GM12872 (cell line): ENCODE results near the gene PRKAG2.

Experiments used
- TF ChIP-seq, protein P1 (sequence below): IDR thresholded peaks from 3 replicates; pipeline ENCODE4 v1.5.1; 2011; ENCODE audit warnings: low read depth, mild to moderate bottlenecking, low read length, moderate library complexity; ENCODE audit not compliant: insufficient read depth

Gene PRKAG2

DNA sequence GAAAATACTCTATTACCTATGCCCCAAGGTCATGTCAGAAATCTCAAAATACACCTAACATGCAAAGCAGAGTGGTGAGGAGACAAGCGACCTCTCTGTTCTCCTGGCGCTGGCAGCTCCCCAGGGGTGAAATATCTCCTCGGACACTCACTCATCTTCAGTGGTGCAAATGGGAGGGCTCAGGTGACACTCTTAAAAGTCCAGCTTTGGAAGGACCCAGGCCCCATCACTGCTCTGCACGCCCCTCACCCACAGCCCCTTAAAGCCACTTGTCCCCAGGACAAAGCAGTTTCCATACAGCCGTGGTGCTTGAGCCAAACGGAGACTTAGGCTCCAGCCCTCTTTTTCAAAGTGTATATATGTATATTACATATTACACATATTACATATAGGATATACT is 12.4 kb downstream of the PRKAG2 start:
- TF ChIP-seq, protein P1, sequence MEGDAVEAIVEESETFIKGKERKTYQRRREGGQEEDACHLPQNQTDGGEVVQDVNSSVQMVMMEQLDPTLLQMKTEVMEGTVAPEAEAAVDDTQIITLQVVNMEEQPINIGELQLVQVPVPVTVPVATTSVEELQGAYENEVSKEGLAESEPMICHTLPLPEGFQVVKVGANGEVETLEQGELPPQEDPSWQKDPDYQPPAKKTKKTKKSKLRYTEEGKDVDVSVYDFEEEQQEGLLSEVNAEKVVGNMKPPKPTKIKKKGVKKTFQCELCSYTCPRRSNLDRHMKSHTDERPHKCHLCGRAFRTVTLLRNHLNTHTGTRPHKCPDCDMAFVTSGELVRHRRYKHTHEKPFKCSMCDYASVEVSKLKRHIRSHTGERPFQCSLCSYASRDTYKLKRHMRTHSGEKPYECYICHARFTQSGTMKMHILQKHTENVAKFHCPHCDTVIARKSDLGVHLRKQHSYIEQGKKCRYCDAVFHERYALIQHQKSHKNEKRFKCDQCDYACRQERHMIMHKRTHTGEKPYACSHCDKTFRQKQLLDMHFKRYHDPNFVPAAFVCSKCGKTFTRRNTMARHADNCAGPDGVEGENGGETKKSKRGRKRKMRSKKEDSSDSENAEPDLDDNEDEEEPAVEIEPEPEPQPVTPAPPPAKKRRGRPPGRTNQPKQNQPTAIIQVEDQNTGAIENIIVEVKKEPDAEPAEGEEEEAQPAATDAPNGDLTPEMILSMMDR: no peak

DNA sequence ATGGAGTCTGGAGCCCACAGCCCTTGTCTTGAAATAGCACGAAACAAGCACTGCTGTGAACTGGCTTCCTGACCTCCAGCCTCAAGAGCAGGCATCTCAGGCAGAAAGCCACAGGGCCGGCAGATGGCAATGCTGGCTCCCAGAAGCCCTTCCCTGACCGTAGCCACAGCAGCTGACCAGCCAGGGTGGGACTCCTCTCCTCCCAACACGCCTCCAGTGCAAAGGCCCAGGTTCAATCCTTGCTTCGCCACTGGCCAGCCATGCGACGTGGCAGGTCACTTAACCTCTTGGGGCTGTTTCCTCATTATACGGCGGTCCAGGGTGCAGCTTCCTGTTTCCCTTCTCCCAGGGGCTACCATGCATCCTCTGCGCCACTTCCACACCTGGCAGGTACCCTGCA is 12.8 kb downstream of the PRKAG2 start:
- TF ChIP-seq, protein P1: no peak

DNA sequence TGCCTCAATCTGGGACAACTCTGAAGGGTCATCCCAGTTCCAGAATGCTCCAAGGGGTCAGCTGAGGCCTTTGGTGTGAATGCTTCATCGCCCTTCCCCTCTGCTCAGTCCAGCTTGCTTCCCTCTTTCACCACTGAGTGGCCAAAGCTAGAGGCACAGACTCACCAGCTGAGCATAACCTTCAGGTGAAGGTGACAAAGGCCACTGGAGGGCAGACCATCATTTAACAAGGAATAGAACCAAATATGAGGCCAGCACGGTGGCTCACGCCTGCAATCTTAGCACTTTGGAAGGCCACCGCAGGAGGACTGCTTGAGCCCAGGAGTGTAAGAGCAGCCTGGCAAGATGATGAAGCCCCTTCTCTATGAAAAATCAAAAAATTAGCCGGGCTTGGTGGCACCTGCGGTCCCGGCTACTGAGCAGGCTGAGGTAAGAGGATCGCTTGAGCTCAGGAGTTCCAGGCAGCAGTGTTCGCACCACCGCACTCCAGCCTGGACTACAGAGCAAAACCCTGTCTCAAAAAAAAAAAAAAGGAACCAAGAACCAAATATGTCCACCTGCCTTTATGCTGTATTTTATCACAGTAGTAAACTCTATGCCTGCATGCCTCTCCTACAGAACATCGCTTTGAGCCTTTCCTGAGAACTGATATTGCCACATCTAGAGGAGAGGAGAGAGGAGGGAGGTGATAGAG is 13.4 kb downstream of the PRKAG2 start:
- TF ChIP-seq, protein P1: no peak

DNA sequence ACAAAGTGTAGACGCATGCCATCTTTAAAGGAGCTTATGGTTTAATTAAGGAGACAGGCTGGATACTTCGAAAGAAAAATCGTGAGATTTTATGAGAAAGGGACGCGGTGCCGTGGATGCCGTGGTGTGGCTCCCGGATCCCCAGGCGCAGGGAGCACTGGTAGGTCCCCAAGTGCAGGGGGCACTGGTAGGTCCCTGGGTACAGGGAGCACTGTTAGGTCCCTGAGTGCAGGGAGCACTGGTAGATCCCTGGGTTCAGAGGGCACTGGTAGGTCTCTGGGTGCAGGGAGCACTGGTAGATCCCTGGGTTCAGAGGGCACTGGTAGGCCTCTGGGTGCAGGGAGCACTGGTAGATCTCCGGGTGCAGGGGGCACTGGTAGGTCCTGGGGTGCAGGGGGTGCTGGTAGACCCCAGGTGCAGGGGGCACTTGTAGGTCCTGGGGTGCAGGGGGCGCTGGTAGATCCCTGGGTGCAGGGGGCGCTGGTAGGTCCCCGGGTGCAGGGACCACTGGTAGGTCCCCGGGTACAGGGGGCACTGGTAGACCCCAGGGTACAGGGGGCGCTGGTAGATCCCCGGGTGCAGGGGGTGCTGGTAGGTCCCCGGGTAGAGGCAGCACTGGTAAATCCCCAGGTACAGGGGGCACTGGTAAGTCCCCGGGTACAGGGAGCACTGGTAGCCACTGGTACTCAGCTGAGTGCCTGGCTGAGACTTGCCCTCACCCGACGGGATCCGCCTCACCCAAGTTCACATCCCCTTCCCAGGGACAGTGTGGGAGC is 14.1 kb downstream of the PRKAG2 start:
- TF ChIP-seq, protein P1: no peak

DNA sequence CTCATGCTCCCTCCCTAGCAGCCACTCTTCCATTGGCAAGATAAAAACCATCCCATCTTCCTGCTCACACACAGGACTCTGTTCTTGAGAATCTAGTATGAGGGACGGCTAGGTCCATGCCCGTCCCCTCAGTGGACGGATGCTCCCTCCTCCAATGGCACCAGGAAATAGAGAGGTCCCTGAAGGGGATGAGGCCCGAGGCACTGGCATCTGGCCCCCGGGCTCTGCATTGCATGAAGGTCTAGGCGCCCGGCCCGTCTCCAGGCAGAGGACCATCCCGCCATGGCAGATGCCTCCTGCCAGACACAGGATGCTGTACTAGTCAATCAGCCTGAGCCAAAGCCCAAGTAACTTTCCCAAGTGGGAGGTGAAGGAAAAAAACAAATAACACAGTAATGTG is 15.0 kb downstream of the PRKAG2 start:
- TF ChIP-seq, protein P1: no peak

DNA sequence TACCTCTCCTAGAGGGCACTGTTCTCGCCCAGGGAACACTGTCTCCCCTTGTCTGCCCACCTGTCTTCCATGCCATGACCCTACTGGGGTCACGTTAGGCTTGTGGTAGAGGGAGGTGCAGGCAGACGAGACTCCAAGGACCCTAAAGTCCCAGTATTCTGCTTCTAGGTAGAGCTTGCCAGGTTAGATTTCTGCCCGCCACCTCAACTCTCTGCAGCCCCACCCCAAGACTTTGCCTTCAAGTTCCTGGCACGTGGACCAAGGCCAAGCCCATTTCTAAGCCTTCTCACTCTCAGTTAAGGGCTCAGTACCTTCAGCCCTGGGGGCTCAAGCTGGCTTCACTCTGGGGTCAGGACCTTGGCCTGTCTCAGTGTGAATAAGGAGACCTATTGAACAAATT is 16.1 kb downstream of the PRKAG2 start:
- TF ChIP-seq, protein P1: no peak

DNA sequence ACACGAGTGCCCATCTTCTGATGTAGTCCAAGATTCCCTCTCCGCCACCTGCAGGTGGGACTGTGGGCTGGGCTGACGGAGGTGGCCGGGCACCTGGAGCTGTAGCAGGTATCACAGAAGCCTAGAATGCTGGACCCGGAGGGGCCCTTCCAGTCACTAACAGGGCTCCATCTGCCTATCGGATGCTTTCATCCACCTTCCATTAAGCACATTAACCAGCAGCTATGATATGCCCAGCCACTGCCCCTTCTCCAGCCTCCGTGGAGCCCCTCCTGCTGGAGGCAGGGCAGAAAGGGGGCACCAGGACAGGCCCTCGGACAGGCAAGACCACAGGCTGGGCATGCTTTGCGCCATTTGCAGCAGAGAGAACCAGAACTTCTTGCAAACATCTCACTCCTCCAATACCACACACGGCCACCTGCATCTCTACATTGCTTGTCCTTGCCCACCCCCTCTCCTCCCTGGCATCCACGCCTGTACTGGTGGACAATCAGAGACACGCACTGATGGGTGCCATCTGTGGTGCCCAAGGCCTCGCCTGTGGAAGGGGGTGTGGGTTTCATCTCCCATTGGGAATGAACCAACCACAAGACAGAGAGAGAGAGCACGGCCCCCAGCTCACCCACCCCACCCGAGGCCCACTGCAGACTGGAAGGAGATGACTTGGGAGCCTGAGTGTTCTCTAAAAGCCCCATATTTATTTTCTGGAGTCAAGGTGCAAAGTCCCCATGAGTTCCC is 16.8 kb downstream of the PRKAG2 start:
- TF ChIP-seq, protein P1: no peak
